ENCODE results near the gene MARK3. TPM values are rescaled to one million over a fixed set of nuclear protein-coding genes. Genes with fewer than 3 reads are reported as not detected.
"Not testable (repeated sequence)": the region's sequence is repeated elsewhere in the genome, so short reads cannot be mapped to it uniquely, and the experiment has no call there.

Gene MARK3
- total RNA-seq, 1 experiment from 2014 or later: 77.7 TPM

- no peak for DNase-seq (ENCODE audit: low read depth)
Measured at GRCh38 chr14:103510724-103511693, 125.8 kb downstream of the MARK3 start.

- not testable (repeated sequence) for DNase-seq (ENCODE audit: low read depth)
Measured at GRCh38 chr14:103512180-103512579, 127.0 kb downstream of the MARK3 start.

- DNase-seq (ENCODE audit: low read depth): peak; percentile 41
Measured at GRCh38 chr14:103512701-103513611, 127.7 kb downstream of the MARK3 start.

- DNase-seq (ENCODE audit: low read depth): no peak
Measured at GRCh38 chr14:103514596-103515421, 129.6 kb downstream of the MARK3 start.

- no peak for DNase-seq (ENCODE audit: low read depth)
Measured at GRCh38 chr14:103516426-103517173, 131.4 kb downstream of the MARK3 start.

- no peak for DNase-seq (ENCODE audit: low read depth)
Measured at GRCh38 chr14:103517174-103517566, 132.0 kb downstream of the MARK3 start.

- DNase-seq (ENCODE audit: low read depth): no peak
Measured at GRCh38 chr14:103517721-103518421, 132.7 kb downstream of the MARK3 start.

- DNase-seq (ENCODE audit: low read depth): peak; percentile 72
Measured at GRCh38 chr14:103518422-103519042, 133.3 kb downstream of the MARK3 start.

GRCh38 chr14:103519043-103519836 is 134.0 kb downstream of the MARK3 start:
- DNase-seq (ENCODE audit: low read depth): peak; percentile 86

- no peak for DNase-seq (ENCODE audit: low read depth)
Measured at GRCh38 chr14:103519837-103520212, 134.6 kb downstream of the MARK3 start.

GRCh38 chr14:103520269-103520656 is 135.0 kb downstream of the MARK3 start:
- DNase-seq (ENCODE audit: low read depth): no peak

GRCh38 chr14:103520657-103521437 is 135.6 kb downstream of the MARK3 start:
- peak; percentile 70 for DNase-seq (ENCODE audit: low read depth)

- DNase-seq (ENCODE audit: low read depth): no peak
Measured at GRCh38 chr14:103521438-103521950, 136.3 kb downstream of the MARK3 start.

GRCh38 chr14:103521951-103522563 is 136.8 kb downstream of the MARK3 start:
- no peak for DNase-seq (ENCODE audit: low read depth)

GRCh38 chr14:103522649-103523574 is 137.7 kb downstream of the MARK3 start, which contains the start of gene CKB:
CKB (minus strand) TSS chr14:103522830; CDS start chr14:103522493, 337 bp downstream.
- DNase-seq (ENCODE audit: low read depth): no peak

- no peak for DNase-seq (ENCODE audit: low read depth)
Measured at GRCh38 chr14:103523575-103523954, 138.3 kb downstream of the MARK3 start.

Data from HT1080 (cell line).